HepG2 (cell line): Measurements from ENCODE around the gene RCBTB1. TPM values are rescaled to one million over a fixed set of nuclear protein-coding genes. Genes with fewer than 3 reads are reported as not detected.

Source experiments
- ATAC-seq: fragments of 200-7000 bp; cut with Tn5 transposase; 3 replicates; pipeline ENCODE4 v1.9.1; 2020; ENCODE audit warnings: mild to moderate bottlenecking, moderate library complexity
- BruUV-seq: library from RNA; stranded (reverse); fragments of 400-500 nt; replicated peaks from 2 replicates; lab custom pipeline; 2021; lab: Mats Ljungman, UMichigan
- CTCF ChIA-PET: fragments of 300-600 bp; formaldehyde crosslinking; extraction: SDS; loops from one replicate; lab custom pipeline; 2021; ENCODE audit warnings: low total read pairs, inconsistent platforms, low intra/inter-chr PET ratio; lab: Yijun Ruan, JAX
- POLR2A ChIA-PET: fragments of 350-600 bp; sonication (Branson Sonifier 250); formaldehyde crosslinking; loops from one replicate; lab custom pipeline; 2020; ENCODE audit warnings: antibody characterized with exemption, inconsistent platforms; lab: Yijun Ruan, JAX
- DNase-seq: peaks from one replicate; pipeline ENCODE4 v3.0.0-alpha.2; 2015; ENCODE audit warnings: low spot score
- FAIRE-seq: peaks from 3 replicates; lab custom pipeline; 2011; peaks lifted over from hg19 to GRCh38; lab: Jason Lieb, UNC
- H2AFZ ChIP-seq: one replicate; pipeline ENCODE4 v1.6.1; 2011; ENCODE audit warnings: low read length, inconsistent platforms
- H3K27ac ChIP-seq: fragments of 300-600 bp; 3 replicates; pipeline ENCODE4 v1.8.0; 2011; ENCODE audit warnings: mixed run types, mild to moderate bottlenecking, mixed read lengths, low read length, inconsistent platforms; ENCODE audit not compliant: insufficient read depth; ENCODE audit errors: extremely low read length
- H3K27me3 ChIP-seq, 2 experiments: fragments of 200-600 bp in 1 of 2; 2 replicates in 1 of 2; 3 replicates in 1 of 2; pipeline versions ENCODE4 v1.6.0 to v1.8.0; 2011; ENCODE audit warnings: low read length in 2 of 2, mild to moderate bottlenecking in 2 of 2, moderate library complexity in 2 of 2, inconsistent platforms in 1 of 2; ENCODE audit not compliant: insufficient read depth in 2 of 2, control insufficient read depth in 1 of 2
- H3K36me3 ChIP-seq, 2 experiments: fragments of 200-600 bp in 1 of 2; replicated peaks in 1 of 2; 2 replicates in 1 of 2; 3 replicates in 1 of 2; pipeline versions ENCODE4 v1.5.1 to v1.8.0; 2011; ENCODE audit warnings: low read length in 2 of 2, inconsistent platforms in 1 of 2; ENCODE audit not compliant: insufficient read depth in 2 of 2, control insufficient read depth in 1 of 2
- H3K4me1 ChIP-seq: 2 replicates; pipeline ENCODE4 v1.5.1; 2012; ENCODE audit warnings: low read length, inconsistent platforms; ENCODE audit not compliant: insufficient read depth
- H3K4me2 ChIP-seq: 2 replicates; pipeline ENCODE4 v1.6.0; 2011; ENCODE audit warnings: low read depth, low read length, inconsistent platforms
- H3K4me3 ChIP-seq, 3 experiments: fragments of 200-600 bp in 1 of 3; sonication (generic), shearing (Covaris generic) in 1 of 3; replicated peaks in 1 of 3; 2 replicates each; pipeline ENCODE4 v1.5.1; 2011 to 2016; ENCODE audit warnings: low read length in 3 of 3, inconsistent platforms in 2 of 3, low read depth in 2 of 3, mild to moderate bottlenecking in 2 of 3, control low read depth in 1 of 3, mixed read lengths in 1 of 3; ENCODE audit not compliant: insufficient read depth in 1 of 3
- H3K79me2 ChIP-seq: one replicate; pipeline ENCODE4 v1.6.1; 2011; ENCODE audit warnings: low read length, inconsistent platforms; ENCODE audit not compliant: insufficient read depth
- H3K9ac ChIP-seq: 2 replicates; pipeline ENCODE4 v1.6.0; 2011; ENCODE audit warnings: mild to moderate bottlenecking, low read depth, low read length, inconsistent platforms; ENCODE audit not compliant: insufficient read depth
- H3K9me3 ChIP-seq: 2 replicates; pipeline ENCODE4 v1.5.1; 2012; ENCODE audit warnings: mild to moderate bottlenecking, low read length
- H4K20me1 ChIP-seq: 2 replicates; pipeline ENCODE4 v1.6.0; 2011; ENCODE audit warnings: inconsistent platforms, mild to moderate bottlenecking, low read length, moderate library complexity; ENCODE audit not compliant: insufficient read depth
- ARNTL ChIP-seq: sonication (generic); formaldehyde crosslinking; IDR thresholded peaks from 2 replicates; pipeline ENCODE4 v1.4.0; 2020; ENCODE audit warnings: mild to moderate bottlenecking, missing genetic modification reagents
- BCL6 ChIP-seq: IDR thresholded peaks from 2 replicates; pipeline ENCODE4 v1.6.1; 2016; ENCODE audit warnings: missing genetic modification reagents, missing compliant biosample characterization
- CENPT ChIP-seq: sonication (generic); formaldehyde crosslinking; IDR thresholded peaks from 2 replicates; pipeline ENCODE4 v1.8.0; 2022; ENCODE audit warnings: low read depth, mild to moderate bottlenecking, moderate library complexity, missing genetic modification reagents
- HDAC1 ChIP-seq: sonication (generic); formaldehyde crosslinking; IDR thresholded peaks from 2 replicates; pipeline ENCODE4 v1.5.1; 2020; ENCODE audit warnings: mild to moderate bottlenecking, missing genetic modification reagents
- HNRNPLL ChIP-seq: fragments of 200-400 bp; formaldehyde crosslinking; IDR thresholded peaks from 2 replicates; pipeline ENCODE4 v1.6.1; 2017; ENCODE audit warnings: mild to moderate bottlenecking, low read depth, low read length; ENCODE audit not compliant: poor library complexity, severe bottlenecking
- KDM6A ChIP-seq: IDR thresholded peaks from 2 replicates; pipeline ENCODE4 v1.6.1; 2016; ENCODE audit warnings: low read depth
- PPARG ChIP-seq: conservative IDR thresholded peaks from 2 replicates; pipeline ENCODE4 v1.6.1; 2016; ENCODE audit warnings: missing biosample characterization, missing genetic modification reagents
- RCOR2 ChIP-seq: IDR thresholded peaks from 2 replicates; pipeline ENCODE4 v1.6.1; 2016; ENCODE audit warnings: missing biosample characterization, missing genetic modification reagents
- SAP130 ChIP-seq: IDR thresholded peaks from 2 replicates; pipeline ENCODE4 v1.6.1; 2016; ENCODE audit warnings: low read depth
- ZNF143 ChIP-seq: sonication (generic); formaldehyde crosslinking; IDR thresholded peaks from 2 replicates; pipeline ENCODE4 v1.4.0; 2020; ENCODE audit warnings: missing genetic modification reagents
- ZNF264 ChIP-seq: sonication (generic); formaldehyde crosslinking; IDR thresholded peaks from 2 replicates; pipeline ENCODE4 v1.4.0; 2020; ENCODE audit warnings: missing genetic modification reagents
- ZNF468 ChIP-seq: sonication (generic); formaldehyde crosslinking; IDR thresholded peaks from 2 replicates; pipeline ENCODE4 v1.8.0; 2022; ENCODE audit warnings: mild to moderate bottlenecking, moderate library complexity, missing genetic modification reagents
- ZNF556 ChIP-seq: sonication (generic); formaldehyde crosslinking; IDR thresholded peaks from 2 replicates; pipeline ENCODE4 v1.4.0; 2020; ENCODE audit warnings: mild to moderate bottlenecking, missing genetic modification reagents, borderline replicate concordance
- ZNF619 ChIP-seq: sonication (generic); formaldehyde crosslinking; IDR thresholded peaks from 2 replicates; pipeline ENCODE4 v1.4.0; 2020; ENCODE audit warnings: mild to moderate bottlenecking, missing genetic modification reagents
- ZNF660 ChIP-seq: sonication (generic); formaldehyde crosslinking; IDR thresholded peaks from 2 replicates; pipeline ENCODE4 v1.5.1; 2020; ENCODE audit warnings: mild to moderate bottlenecking, low read depth, missing genetic modification reagents, borderline replicate concordance
- ZSCAN9 ChIP-seq: IDR thresholded peaks from 2 replicates; pipeline ENCODE4 v1.6.1; 2016; ENCODE audit warnings: borderline replicate concordance
- WGBS: methylation state at CpG from one replicate; pipeline ENCODE4 v1.1.6; 2017; ENCODE audit warnings: low lambda C conversion rate; 5-methylcytosine and 5-hydroxymethylcytosine counted together
- in situ Hi-C: cut with HindIII; loops from 2 replicates; pipeline ENCODE4 v1.10.0; 2017; ENCODE audit warnings: low pct_unique_long_range_greater_than_20kb; ENCODE audit not compliant: extremely low pct_ligation_motif_present
- intact Hi-C: fragments of 100-400 bp; cut with micrococcal nuclease; formaldehyde crosslinking; loops from one replicate; pipeline ENCODE4 v1.10.0; 2022; ENCODE audit not compliant: unreplicated experiment
- polyA plus RNA-seq, 8 experiments: library from polyadenylated mRNA; depleted of rRNA in 3 of 8; stranded (reverse) in 7 of 8; unstranded in 1 of 8; fragments of >200 nt; fragmentation: Illumina TruSeq in 4 of 8; extraction: Trizol in 4 of 8; gene quantifications; 2 replicates each; pipeline versions ENCODE4 v1.2.1 to v1.2.3, GENCODE V29; 2011 to 2016; ENCODE audit warnings: low read depth in 4 of 8, missing spikeins in 1 of 8, mixed read lengths in 1 of 8; ENCODE audit not compliant: insufficient read depth in 1 of 8
- total RNA-seq, 5 experiments: library from RNA; depleted of rRNA; stranded (reverse); fragments of >200 nt; fragmentation: Illumina TruSeq; extraction: Trizol; gene quantifications; 2 replicates each; pipeline ENCODE4 v1.2.3, GENCODE V29; 2016; ENCODE audit warnings: low read depth in 1 of 5
- TF ChIP-seq, protein P1 (sequence below): sonication (generic); formaldehyde crosslinking; IDR thresholded peaks from 2 replicates; pipeline ENCODE4 v1.4.0; 2020; ENCODE audit warnings: missing genetic modification reagents
- TF ChIP-seq, protein P2 (sequence below): sonication (generic); formaldehyde crosslinking; IDR thresholded peaks from 2 replicates; pipeline ENCODE4; 2020; ENCODE audit warnings: missing genetic modification reagents, mild to moderate bottlenecking, borderline replicate concordance
- TF ChIP-seq, protein P3 (sequence below): sonication (generic); formaldehyde crosslinking; IDR thresholded peaks from 2 replicates; pipeline ENCODE4 v1.5.1; 2020; ENCODE audit warnings: missing genetic modification reagents, mild to moderate bottlenecking, borderline replicate concordance

The RCBTB1 gene
- total and polyA plus RNA-seq, 2 of the 13 experiments (the other 11 are each of a cell fraction or from before 2014, with no cell fraction given) = 13.4 to 21.6 TPM

DNA sequence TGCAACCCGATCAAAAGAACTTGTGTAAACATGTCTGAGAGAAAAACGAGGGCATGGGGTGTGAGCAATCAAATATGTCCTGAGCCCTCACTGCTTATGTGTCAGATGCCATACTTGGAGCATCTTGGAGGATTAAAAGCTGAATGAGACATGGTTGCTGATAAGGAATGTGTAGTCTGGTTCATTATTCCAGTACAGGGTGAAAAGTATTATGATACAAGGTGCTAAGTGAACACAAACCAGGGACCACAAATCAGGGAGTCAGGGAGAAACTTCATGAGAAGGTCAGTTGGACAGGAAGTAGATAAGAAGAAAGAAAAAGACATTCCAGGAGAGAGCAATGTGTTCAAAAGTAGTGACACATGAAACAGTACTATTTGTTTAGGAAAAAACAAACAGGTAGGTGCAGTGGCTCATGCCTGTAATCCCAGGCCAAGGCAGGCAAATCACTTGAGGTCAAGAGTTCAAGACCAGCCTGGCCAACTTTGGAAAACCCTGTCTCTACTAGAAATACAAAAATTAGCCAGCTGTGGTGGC, 2.0 kb upstream of the RCBTB1 start (continued):
- TF ChIP-seq BCL6 (CRISPR knock-in tag) = peak; percentile 86
- peak; percentile 27; the same call in 1 of the 2 replicates for TF ChIP-seq KDM6A (CRISPR knock-in tag)
- 0 out of 2 replicates have a peak, but pooled peaks have one; percentile 29 for TF ChIP-seq ARNTL (CRISPR knock-in tag)
- no peak for TF ChIP-seq CENPT
- TF ChIP-seq, protein P1, sequence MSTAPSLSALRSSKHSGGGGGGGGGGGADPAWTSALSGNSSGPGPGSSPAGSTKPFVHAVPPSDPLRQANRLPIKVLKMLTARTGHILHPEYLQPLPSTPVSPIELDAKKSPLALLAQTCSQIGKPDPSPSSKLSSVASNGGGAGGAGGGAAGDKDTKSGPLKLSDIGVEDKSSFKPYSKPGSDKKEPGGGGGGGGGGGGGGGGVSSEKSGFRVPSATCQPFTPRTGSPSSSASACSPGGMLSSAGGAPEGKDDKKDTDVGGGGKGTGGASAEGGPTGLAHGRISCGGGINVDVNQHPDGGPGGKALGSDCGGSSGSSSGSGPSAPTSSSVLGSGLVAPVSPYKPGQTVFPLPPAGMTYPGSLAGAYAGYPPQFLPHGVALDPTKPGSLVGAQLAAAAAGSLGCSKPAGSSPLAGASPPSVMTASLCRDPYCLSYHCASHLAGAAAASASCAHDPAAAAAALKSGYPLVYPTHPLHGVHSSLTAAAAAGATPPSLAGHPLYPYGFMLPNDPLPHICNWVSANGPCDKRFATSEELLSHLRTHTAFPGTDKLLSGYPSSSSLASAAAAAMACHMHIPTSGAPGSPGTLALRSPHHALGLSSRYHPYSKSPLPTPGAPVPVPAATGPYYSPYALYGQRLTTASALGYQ (CRISPR knock-in tag) = 0 out of 2 replicates have a peak, but pooled peaks have one; percentile 39
- TF ChIP-seq, protein P2, sequence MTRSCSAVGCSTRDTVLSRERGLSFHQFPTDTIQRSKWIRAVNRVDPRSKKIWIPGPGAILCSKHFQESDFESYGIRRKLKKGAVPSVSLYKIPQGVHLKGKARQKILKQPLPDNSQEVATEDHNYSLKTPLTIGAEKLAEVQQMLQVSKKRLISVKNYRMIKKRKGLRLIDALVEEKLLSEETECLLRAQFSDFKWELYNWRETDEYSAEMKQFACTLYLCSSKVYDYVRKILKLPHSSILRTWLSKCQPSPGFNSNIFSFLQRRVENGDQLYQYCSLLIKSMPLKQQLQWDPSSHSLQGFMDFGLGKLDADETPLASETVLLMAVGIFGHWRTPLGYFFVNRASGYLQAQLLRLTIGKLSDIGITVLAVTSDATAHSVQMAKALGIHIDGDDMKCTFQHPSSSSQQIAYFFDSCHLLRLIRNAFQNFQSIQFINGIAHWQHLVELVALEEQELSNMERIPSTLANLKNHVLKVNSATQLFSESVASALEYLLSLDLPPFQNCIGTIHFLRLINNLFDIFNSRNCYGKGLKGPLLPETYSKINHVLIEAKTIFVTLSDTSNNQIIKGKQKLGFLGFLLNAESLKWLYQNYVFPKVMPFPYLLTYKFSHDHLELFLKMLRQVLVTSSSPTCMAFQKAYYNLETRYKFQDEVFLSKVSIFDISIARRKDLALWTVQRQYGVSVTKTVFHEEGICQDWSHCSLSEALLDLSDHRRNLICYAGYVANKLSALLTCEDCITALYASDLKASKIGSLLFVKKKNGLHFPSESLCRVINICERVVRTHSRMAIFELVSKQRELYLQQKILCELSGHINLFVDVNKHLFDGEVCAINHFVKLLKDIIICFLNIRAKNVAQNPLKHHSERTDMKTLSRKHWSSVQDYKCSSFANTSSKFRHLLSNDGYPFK (CRISPR knock-in tag) = no peak

DNA sequence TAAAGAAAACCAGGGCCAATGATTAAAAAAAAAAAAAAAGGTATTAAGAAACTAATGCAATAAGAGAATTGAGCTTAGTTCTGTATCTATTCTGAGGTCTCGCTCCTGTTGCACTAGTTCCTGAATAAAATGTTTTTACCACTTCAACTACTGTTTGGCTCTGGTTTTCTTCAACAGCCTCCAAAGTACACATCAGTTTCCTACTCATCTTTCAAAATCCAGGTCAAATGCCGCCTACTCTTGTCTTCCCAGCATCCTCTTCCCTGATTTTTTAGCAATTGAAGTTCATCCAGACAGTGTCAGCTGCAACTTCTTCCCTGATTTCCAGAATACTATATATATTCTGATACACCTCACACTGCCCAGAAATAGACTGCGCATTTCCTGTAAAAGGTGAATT, 1.4 kb upstream of the RCBTB1 start:
- DNase-seq = peak; percentile 29
- no peak for FAIRE-seq
- ChIA-PET POLR2A (interaction anchor here (0.9 to 3.1 kb wide), 9 partner anchors 8 to 206 kb away, joined by 3 to 15 read pairs (median 5); partner anchors contain the start of genes CAB39L, KPNA3, PHF11 and SETDB2), CTCF (no interaction called here)
- H3K4me1 ChIP-seq = peaks cover 74% of the 10 kb centered on the region
- peak overlapping the region; percentile 100 for H3K4me2 ChIP-seq
- in situ Hi-C loops = no loop called here
- H3K36me3 ChIP-seq = peaks cover 0 to under 1% of the 10 kb centered on the region in 2 experiments; a peak in 3 of 5 replicates
- no peak for ATAC-seq
- H3K9me3 ChIP-seq = no peaks in the 10 kb centered on the region
- intact Hi-C loops = no loop called here
- peak overlapping the region in 2 of 3 experiments; percentile 89 to 93; a peak in 3 of 6 replicates for H3K4me3 ChIP-seq
- H2AFZ ChIP-seq = no peak overlapping the region
- H3K27ac ChIP-seq = peak overlapping the region; percentile 69
- no peaks in the 10 kb centered on the region for H4K20me1 ChIP-seq
- H3K79me2 ChIP-seq = peaks cover 17% of the 10 kb centered on the region
- BruUV-seq = no TSS peak
- no peaks in the 10 kb centered on the region; a peak in 1 of 5 replicates for H3K27me3 ChIP-seq
- 19% methylated on average over 3 of the region's 3 CpGs for WGBS
- peak overlapping the region; percentile 78 for H3K9ac ChIP-seq
- peak; percentile 79 for TF ChIP-seq PPARG (CRISPR knock-in tag)
- no peak for TF ChIP-seq ZNF468
- 0 out of 2 replicates have a peak, but pooled peaks have one; percentile 28 for TF ChIP-seq SAP130 (CRISPR knock-in tag)
- no peak for TF ChIP-seq RCOR2 (CRISPR knock-in tag)
- no peak for TF ChIP-seq ZNF556 (CRISPR knock-in tag)
- TF ChIP-seq ZSCAN9 = 0 out of 2 replicates have a peak, but pooled peaks have one; percentile 15
- TF ChIP-seq ZNF660 (CRISPR knock-in tag) = no peak
- TF ChIP-seq HDAC1 (CRISPR knock-in tag) = 0 out of 2 replicates have a peak, but pooled peaks have one; percentile 14
- TF ChIP-seq ZNF264 (CRISPR knock-in tag) = peak; percentile 82; the same call in 1 of the 2 replicates
- peak; percentile 47; the same call in 1 of the 2 replicates for TF ChIP-seq ZNF143 (CRISPR knock-in tag)
- TF ChIP-seq HNRNPLL = no peak
- TF ChIP-seq ZNF619 (CRISPR knock-in tag) = no peak
- TF ChIP-seq, protein P3, sequence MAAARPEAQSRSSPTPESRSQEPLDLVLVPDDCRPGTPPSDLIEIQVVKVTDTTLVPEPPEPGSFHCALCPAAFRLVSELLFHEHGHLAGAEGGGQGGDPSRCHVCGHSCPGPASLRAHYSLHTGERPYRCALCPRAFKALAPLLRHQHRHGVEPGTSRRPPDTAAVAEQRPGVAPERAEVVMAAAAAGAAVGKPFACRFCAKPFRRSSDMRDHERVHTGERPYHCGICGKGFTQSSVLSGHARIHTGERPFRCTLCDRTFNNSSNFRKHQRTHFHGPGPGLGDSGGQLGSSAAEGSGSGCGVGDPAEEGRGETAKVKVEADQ (CRISPR knock-in tag) = no peak
